Stimulated activated CD8-positive, alpha-beta memory T cell treated with anti-CD3 and anti-CD28 coated beads, Interleukin-4, amount 100 ng/mL, for 1 hour (primary cell): Measurements from ENCODE around the gene NEBL.

Experiments
- DNase-seq, 2 donors: peaks; one replicate each; pipeline ENCODE4 v3.0.0-alpha.2; 2020; ENCODE audit warnings: low read depth in 2 of 2, low spot score in 1 of 2

NEBL gene

GRCh38 chr10:20901110-20901509 lies 4.0 kb upstream of the NEBL start:
- no peak for DNase-seq

- no peak for DNase-seq
Measured at GRCh38 chr10:20898866-20899535, 1.9 kb upstream of the NEBL start.

- DNase-seq, result no peak
Measured at GRCh38 chr10:20893297-20893696, 3.8 kb downstream of the NEBL start.

GRCh38 chr10:20892796-20893195 lies 4.3 kb downstream of the NEBL start:
- no peak for DNase-seq

- no peak for DNase-seq
Measured at GRCh38 chr10:20892011-20892585, 5.0 kb downstream of the NEBL start.

GRCh38 chr10:20891338-20891714 lies 5.8 kb downstream of the NEBL start:
- DNase-seq, result no peak

- no peak for DNase-seq
Measured at GRCh38 chr10:20890491-20891337, 6.4 kb downstream of the NEBL start.

GRCh38 chr10:20890009-20890408 lies 7.1 kb downstream of the NEBL start:
- DNase-seq, result no peak

GRCh38 chr10:20888620-20889330 lies 8.3 kb downstream of the NEBL start:
- no peak for DNase-seq

GRCh38 chr10:20887706-20888555 lies 9.2 kb downstream of the NEBL start:
- no peak for DNase-seq

GRCh38 chr10:20885678-20886077 lies 11.4 kb downstream of the NEBL start:
- DNase-seq, result no peak

GRCh38 chr10:20883552-20883951 lies 13.6 kb downstream of the NEBL start:
- DNase-seq, result no peak

GRCh38 chr10:20882091-20882490 lies 15.0 kb downstream of the NEBL start:
- no peak for DNase-seq

GRCh38 chr10:20879136-20879535 lies 18.0 kb downstream of the NEBL start:
- DNase-seq, result no peak

- no peak for DNase-seq
Measured at GRCh38 chr10:20877986-20878983, 18.8 kb downstream of the NEBL start.

- no peak for DNase-seq
Measured at GRCh38 chr10:20877554-20877953, 19.6 kb downstream of the NEBL start.

GRCh38 chr10:20874261-20874660 lies 22.9 kb downstream of the NEBL start:
- no peak for DNase-seq

- DNase-seq, result no peak
Measured at GRCh38 chr10:20871970-20872369, 25.1 kb downstream of the NEBL start.

- no peak for DNase-seq
Measured at GRCh38 chr10:20870834-20871233, 26.3 kb downstream of the NEBL start.

GRCh38 chr10:20863008-20863407 lies 34.1 kb downstream of the NEBL start:
- DNase-seq, result no peak
